IPS DF 6.9 (cell line): ENCODE results near the gene MEIOSIN.

ENCODE experiments used
- DNase-seq: peaks from one replicate; pipeline ENCODE4 v3.0.0-alpha.2; 2013; ENCODE audit warnings: low read depth, low spot score
- H3K27ac ChIP-seq: one replicate; pipeline ENCODE4 v1.5.1; 2013; ENCODE audit warnings: low read length, control low read depth
- H3K27me3 ChIP-seq: 2 replicates; pipeline ENCODE4 v1.6.1; 2013; ENCODE audit warnings: mild to moderate bottlenecking, low read length; ENCODE audit not compliant: control insufficient read depth, insufficient read depth
- H3K36me3 ChIP-seq: 2 replicates; pipeline ENCODE4 v1.6.1; 2013; ENCODE audit warnings: low read length; ENCODE audit not compliant: control insufficient read depth, insufficient read depth
- H3K4me1 ChIP-seq: 2 replicates; pipeline ENCODE4 v1.6.1; 2013; ENCODE audit warnings: low read length; ENCODE audit not compliant: control insufficient read depth, insufficient read depth
- H3K4me3 ChIP-seq: 2 replicates; pipeline ENCODE4 v1.5.1; 2013; ENCODE audit warnings: mild to moderate bottlenecking, low read length
- H3K9me3 ChIP-seq: 2 replicates; pipeline ENCODE4 v1.6.1; 2013; ENCODE audit warnings: low read length, inconsistent platforms; ENCODE audit not compliant: control insufficient read depth, insufficient read depth
- WGBS: extraction: QIAGEN DNeasy Blood & Tissue Kit; methylation state at CpG from one replicate; pipeline ENCODE4 v1.1.7; 2013; ENCODE audit warnings: mixed read lengths, missing lambda C conversion rate; ENCODE audit not compliant: insufficient read length, insufficient coverage; 5-methylcytosine and 5-hydroxymethylcytosine counted together

Gene MEIOSIN

GRCh38 chr19:45804140-45804958 is 71.1 kb downstream of the MEIOSIN start:
- no peaks in the 10 kb centered on the region; the same call in 1 of the 2 replicates for H3K36me3 ChIP-seq
- peaks cover 2% of the 10 kb centered on the region; the same call in 1 of the 2 replicates for H3K4me1 ChIP-seq
- DNase-seq = no peak
- H3K4me3 ChIP-seq = no peak overlapping the region
- no peak overlapping the region for H3K27ac ChIP-seq
- no peaks in the 10 kb centered on the region for H3K9me3 ChIP-seq
- no peaks in the 10 kb centered on the region for H3K27me3 ChIP-seq
- no CpG with 5 or more reads among the region's 57 CpGs for WGBS

DNA sequence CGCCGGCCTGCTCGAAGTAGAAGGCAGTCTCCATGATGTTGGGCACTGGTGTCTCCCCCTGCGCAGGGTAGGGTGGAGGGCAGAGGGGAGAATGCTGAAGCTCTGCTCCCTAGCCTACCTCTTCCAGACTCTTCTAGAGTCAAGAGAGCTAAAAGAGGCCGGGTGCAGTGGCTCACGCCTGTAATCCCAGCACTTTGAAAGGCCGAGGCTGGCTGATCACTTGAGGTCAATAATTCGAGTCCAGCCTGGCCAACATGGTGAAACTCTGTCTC is 71.7 kb downstream of the MEIOSIN start:
- H3K27ac ChIP-seq = no peak overlapping the region
- H3K9me3 ChIP-seq = no peaks in the 10 kb centered on the region
- H3K36me3 ChIP-seq = no peaks in the 10 kb centered on the region; the same call in 1 of the 2 replicates
- H3K4me1 ChIP-seq = peaks cover 4% of the 10 kb centered on the region
- no CpG with 5 or more reads among the region's 8 CpGs for WGBS
- H3K4me3 ChIP-seq = no peak overlapping the region
- no peak for DNase-seq
- no peaks in the 10 kb centered on the region for H3K27me3 ChIP-seq

DNA sequence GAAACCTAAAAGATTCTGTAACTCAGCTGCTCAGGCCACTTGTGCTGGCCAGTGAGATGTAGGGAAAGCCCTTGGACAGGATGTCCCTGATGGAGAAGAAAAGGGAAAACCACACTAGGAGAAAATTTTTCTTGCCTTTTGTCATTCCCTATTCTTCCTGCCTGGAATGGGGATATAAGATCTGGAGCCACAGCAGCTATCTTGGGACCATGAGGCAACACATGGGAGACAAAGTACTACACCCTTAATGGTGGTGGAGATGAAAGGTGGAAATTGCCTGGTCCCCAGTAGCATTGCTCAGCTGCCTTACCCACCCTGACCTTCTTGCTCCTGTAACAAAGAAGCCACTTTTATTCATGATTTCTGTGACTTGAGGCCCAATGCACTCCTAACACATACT is 72.5 kb downstream of the MEIOSIN start:
- no peak for DNase-seq

GRCh38 chr19:45809643-45810159 is 76.5 kb downstream of the MEIOSIN start:
- no peaks in the 10 kb centered on the region for H3K27me3 ChIP-seq
- H3K9me3 ChIP-seq = no peaks in the 10 kb centered on the region
- DNase-seq = no peak
- no peak overlapping the region for H3K4me3 ChIP-seq
- H3K4me1 ChIP-seq = peaks cover 5% of the 10 kb centered on the region; the same call in 1 of the 2 replicates
- no peak overlapping the region for H3K27ac ChIP-seq
- WGBS = no CpG with 5 or more reads among the region's 7 CpGs
- no peaks in the 10 kb centered on the region for H3K36me3 ChIP-seq

More for the DNA sequence above, 72.5 kb downstream of the MEIOSIN start:
- H3K36me3 ChIP-seq = no peaks in the 10 kb centered on the region; the same call in 1 of the 2 replicates
- no peaks in the 10 kb centered on the region for H3K27me3 ChIP-seq
- no peaks in the 10 kb centered on the region for H3K9me3 ChIP-seq
- no peak overlapping the region for H3K4me3 ChIP-seq
- H3K27ac ChIP-seq = no peak overlapping the region
- peaks cover 4% of the 10 kb centered on the region for H3K4me1 ChIP-seq

DNA sequence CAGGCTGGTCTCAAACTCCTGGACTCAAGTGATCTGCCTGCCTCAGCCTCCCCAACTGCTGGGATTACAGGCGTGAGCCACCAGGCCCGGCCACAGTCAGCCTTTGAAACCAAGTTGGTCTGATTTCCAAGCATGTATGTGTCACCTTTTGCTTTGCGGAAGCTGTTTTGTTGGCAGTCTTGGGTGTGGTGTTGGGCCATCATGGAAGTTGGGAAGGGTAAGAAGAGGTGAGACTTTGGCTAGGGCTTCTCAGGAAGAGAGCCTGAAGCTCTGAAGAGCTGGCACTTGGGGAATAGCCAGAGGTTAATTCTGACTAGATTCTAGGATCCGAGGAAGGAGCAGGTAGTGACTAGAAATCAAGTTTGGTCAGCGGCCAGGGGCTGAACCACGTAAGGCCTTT is 79.1 kb downstream of the MEIOSIN start:
- no peaks in the 10 kb centered on the region for H3K36me3 ChIP-seq
- no peaks in the 10 kb centered on the region for H3K27me3 ChIP-seq
- H3K9me3 ChIP-seq = no peaks in the 10 kb centered on the region
- DNase-seq = no peak
- no peak overlapping the region for H3K4me3 ChIP-seq
- no peak overlapping the region for H3K27ac ChIP-seq
- H3K4me1 ChIP-seq = peaks cover 5% of the 10 kb centered on the region; the same call in 1 of the 2 replicates
- no CpG with 5 or more reads among the region's 6 CpGs for WGBS
